ENCODE data around the gene SEPTIN5.

The SEPTIN5 gene

GRCh38 chr22:19714312-19715187 lies at the start of gene SEPTIN5:
Gene SEPTIN5, plus strand, starts transcription at chr22:19714503. Its CDS starts 86 bp downstream, at chr22:19714589.
- no peak for DNase-seq (ENCODE audit: low read depth)
- TF ChIP-seq CTCF (IDR thresholded peaks at IDR 0.05; ENCODE audit: control insufficient read depth, extremely low read depth, insufficient read depth), result no peak
- peak within 1 kb of the TSS; percentile 72 for H3K4me3 ChIP-seq (ENCODE audit: low read depth, low read length)

GRCh38 chr22:19664951-19665783 lies 49.1 kb upstream of the SEPTIN5 start:
- no peak overlapping the region for H3K4me3 ChIP-seq (ENCODE audit: low read depth, low read length)
- no peak for TF ChIP-seq CTCF (IDR thresholded peaks at IDR 0.05; ENCODE audit: control insufficient read depth, extremely low read depth, insufficient read depth)
- no peak for DNase-seq (ENCODE audit: low read depth)

GRCh38 chr22:19665784-19666672 lies 48.3 kb upstream of the SEPTIN5 start:
- TF ChIP-seq CTCF (IDR thresholded peaks at IDR 0.05; ENCODE audit: control insufficient read depth, extremely low read depth, insufficient read depth), result no peak
- DNase-seq (ENCODE audit: low read depth), result no peak
- H3K4me3 ChIP-seq (ENCODE audit: low read depth, low read length), result no peak overlapping the region

GRCh38 chr22:19666673-19667593 lies 47.4 kb upstream of the SEPTIN5 start:
- no peak overlapping the region for H3K4me3 ChIP-seq (ENCODE audit: low read depth, low read length)
- DNase-seq (ENCODE audit: low read depth), result no peak
- TF ChIP-seq CTCF (IDR thresholded peaks at IDR 0.05; ENCODE audit: control insufficient read depth, extremely low read depth, insufficient read depth), result no peak

GRCh38 chr22:19667872-19668740 lies 46.2 kb upstream of the SEPTIN5 start:
- no peak for TF ChIP-seq CTCF (IDR thresholded peaks at IDR 0.05; ENCODE audit: control insufficient read depth, extremely low read depth, insufficient read depth)
- DNase-seq (ENCODE audit: low read depth), result no peak
- no peak overlapping the region for H3K4me3 ChIP-seq (ENCODE audit: low read depth, low read length)
